Rectal smooth muscle tissue (tissue), 1 donor: Measurements from ENCODE around the gene UNC45B.
A peak's percentile ranks its signal among the peaks of the same experiment; 100 is the strongest.
"Not testable (repeated sequence)": the region's sequence is repeated elsewhere in the genome, so short reads cannot be mapped to it uniquely, and the experiment has no call there.

ENCODE experiments used
- H3K27ac ChIP-seq: one replicate; pipeline ENCODE4 v1.7.0; 2013; ENCODE audit warnings: low read depth, low read length, inconsistent platforms
- H3K27me3 ChIP-seq: one replicate; pipeline ENCODE4 v1.7.0; 2013; ENCODE audit warnings: low read length; ENCODE audit not compliant: control insufficient read depth, insufficient read depth
- H3K36me3 ChIP-seq: one replicate; pipeline ENCODE4 v1.7.0; 2013; ENCODE audit warnings: low read length; ENCODE audit not compliant: control insufficient read depth, insufficient read depth
- H3K4me1 ChIP-seq: one replicate; pipeline ENCODE4 v1.7.0; 2013; ENCODE audit warnings: low read length; ENCODE audit not compliant: control insufficient read depth, insufficient read depth
- H3K4me3 ChIP-seq: one replicate; pipeline ENCODE4 v1.7.0; 2013; ENCODE audit warnings: low read length
- H3K9ac ChIP-seq: one replicate; pipeline ENCODE4 v1.7.0; 2013; ENCODE audit warnings: low read length

The UNC45B gene, protein sequence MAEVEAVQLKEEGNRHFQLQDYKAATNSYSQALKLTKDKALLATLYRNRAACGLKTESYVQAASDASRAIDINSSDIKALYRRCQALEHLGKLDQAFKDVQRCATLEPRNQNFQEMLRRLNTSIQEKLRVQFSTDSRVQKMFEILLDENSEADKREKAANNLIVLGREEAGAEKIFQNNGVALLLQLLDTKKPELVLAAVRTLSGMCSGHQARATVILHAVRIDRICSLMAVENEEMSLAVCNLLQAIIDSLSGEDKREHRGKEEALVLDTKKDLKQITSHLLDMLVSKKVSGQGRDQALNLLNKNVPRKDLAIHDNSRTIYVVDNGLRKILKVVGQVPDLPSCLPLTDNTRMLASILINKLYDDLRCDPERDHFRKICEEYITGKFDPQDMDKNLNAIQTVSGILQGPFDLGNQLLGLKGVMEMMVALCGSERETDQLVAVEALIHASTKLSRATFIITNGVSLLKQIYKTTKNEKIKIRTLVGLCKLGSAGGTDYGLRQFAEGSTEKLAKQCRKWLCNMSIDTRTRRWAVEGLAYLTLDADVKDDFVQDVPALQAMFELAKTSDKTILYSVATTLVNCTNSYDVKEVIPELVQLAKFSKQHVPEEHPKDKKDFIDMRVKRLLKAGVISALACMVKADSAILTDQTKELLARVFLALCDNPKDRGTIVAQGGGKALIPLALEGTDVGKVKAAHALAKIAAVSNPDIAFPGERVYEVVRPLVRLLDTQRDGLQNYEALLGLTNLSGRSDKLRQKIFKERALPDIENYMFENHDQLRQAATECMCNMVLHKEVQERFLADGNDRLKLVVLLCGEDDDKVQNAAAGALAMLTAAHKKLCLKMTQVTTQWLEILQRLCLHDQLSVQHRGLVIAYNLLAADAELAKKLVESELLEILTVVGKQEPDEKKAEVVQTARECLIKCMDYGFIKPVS

DNA sequence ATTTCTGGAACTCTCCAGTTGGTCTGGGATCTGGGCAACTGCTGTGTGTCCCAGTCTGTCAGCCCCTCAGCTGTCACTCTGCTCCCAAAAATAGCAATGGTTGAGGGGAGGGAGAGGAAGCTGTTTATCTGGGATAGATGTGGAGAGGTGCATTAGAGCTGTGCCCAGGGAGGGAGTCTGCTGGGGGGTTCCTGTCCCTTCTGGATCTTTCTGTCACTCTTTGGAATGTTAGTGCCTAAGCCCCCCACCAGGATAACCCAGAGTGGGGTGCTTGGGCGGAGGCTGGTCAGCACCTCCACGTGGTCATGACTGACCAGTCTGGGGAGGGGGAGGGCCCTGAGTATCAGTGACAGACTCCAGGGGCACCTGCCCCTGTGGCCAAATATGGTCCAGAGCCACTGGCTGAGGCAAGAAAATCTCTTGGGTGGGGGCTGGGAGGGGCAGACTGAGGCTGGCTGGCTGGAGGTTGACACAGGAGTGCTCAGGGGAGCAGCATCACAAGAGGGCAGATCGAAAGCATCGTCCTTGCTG lies at the start of gene UNC45B:
TSS of gene UNC45B (plus strand) at position 443 of the 531 bp plus-strand sequence. CDS start 447 bp downstream, outside the sequence.
- H3K4me3 ChIP-seq, result no peak within 1 kb of the TSS
- no peak within 1 kb of the TSS for H3K9ac ChIP-seq
- H3K4me1 ChIP-seq, result no peaks in the 10 kb centered on the region
- no peaks in the 10 kb centered on the region for H3K36me3 ChIP-seq
- H3K27ac ChIP-seq, result no peak within 1 kb of the TSS
- H3K27me3 ChIP-seq, result no peaks in the 10 kb centered on the region

DNA sequence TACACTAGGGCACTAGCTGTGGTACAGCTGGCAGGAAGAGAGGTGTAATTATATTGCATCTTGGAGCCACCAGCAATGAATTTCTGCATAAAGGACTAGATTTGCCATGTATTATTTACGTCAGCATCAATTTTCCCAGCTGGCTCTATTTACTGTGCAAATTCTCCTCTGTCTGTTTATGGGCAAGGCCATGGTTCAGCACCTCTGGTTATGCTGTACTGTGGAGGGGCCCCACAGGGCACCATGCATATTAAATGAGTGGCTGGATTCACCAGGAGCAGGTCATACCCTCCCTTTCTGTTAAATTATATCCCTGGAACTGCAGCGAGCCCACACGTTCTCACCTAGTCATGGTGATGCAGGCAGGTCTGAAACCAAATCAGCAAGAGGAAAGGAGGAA lies 47.7 kb upstream of the UNC45B start:
- no peaks in the 10 kb centered on the region for H3K4me1 ChIP-seq
- H3K27me3 ChIP-seq, result no peaks in the 10 kb centered on the region
- H3K4me3 ChIP-seq, result no peak overlapping the region
- no peak overlapping the region for H3K9ac ChIP-seq
- no peak overlapping the region for H3K27ac ChIP-seq
- peaks cover 10% of the 10 kb centered on the region for H3K36me3 ChIP-seq

DNA sequence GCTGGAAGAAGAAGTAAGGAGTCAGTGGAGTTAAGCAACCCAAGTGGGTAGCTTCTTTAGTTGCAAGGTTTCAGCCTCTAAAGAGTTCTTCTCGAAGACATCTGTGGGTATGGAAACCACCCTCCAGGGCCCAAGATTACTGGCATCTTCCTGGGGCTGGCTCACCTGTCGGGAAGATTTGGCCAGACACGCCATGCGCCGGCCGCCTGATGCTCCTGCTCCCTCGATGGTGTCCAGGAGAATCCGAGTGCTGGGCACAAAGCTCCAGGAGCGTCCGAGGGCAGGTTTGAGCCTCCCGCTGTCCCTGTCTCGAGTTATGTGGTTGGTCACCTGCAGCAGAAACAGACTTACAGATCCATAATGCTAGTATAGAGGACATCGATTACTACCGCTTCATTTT lies 46.6 kb upstream of the UNC45B start:
- Histone ChIP-seq H3K4me1 (no peaks in the 10 kb centered on the region), H3K27ac (no peak overlapping the region), H3K9ac (no peak overlapping the region), H3K36me3 (peaks cover 14% of the 10 kb centered on the region), H3K27me3 (no peaks in the 10 kb centered on the region), H3K4me3 (no peak overlapping the region)

DNA sequence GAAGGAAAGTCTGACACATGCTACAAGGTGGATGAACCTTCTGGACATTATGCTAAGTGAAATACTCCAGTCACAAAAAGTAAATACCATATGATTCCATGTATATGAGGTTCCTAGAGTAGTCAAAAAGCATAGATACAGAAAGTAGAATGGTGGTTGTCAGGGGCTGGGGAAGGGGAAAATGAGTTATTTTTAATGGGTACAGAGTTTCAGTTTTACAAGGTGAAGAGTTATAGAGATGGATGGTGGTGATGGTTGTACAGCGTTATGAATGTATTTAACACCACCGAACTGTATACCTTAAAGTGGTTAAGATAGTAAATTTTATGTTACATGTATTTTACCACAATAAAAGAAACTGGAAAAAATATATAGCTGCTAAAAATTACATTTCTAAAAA lies 45.9 kb upstream of the UNC45B start:
- no peak overlapping the region for H3K4me3 ChIP-seq
- H3K4me1 ChIP-seq, result no peaks in the 10 kb centered on the region
- H3K36me3 ChIP-seq, result peaks cover 15% of the 10 kb centered on the region
- H3K27ac ChIP-seq, result no peak overlapping the region
- no peak overlapping the region for H3K9ac ChIP-seq
- no peaks in the 10 kb centered on the region for H3K27me3 ChIP-seq

DNA sequence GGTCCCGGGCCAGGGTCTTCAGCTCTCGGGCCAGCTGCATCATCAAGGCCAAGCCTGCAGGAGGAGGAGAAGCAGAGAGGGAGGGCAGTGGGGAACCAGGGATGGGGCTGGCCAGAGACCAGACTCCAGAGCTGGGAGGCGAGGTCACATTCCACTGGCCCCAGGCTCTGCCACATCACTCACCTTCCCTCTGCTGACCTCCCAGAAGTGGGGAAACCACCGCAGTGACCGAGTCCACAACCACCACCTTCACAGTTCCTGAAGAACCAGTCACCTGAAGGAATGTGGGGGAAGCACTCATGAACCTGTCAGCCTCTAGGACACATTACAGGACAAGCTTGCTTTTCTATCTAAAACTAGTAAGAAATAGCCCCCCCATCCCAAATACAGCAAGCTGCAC lies 44.3 kb upstream of the UNC45B start:
- H3K4me3 ChIP-seq, result no peak overlapping the region
- peaks cover 15% of the 10 kb centered on the region for H3K36me3 ChIP-seq
- no peaks in the 10 kb centered on the region for H3K27me3 ChIP-seq
- no peaks in the 10 kb centered on the region for H3K4me1 ChIP-seq
- H3K27ac ChIP-seq, result no peak overlapping the region
- no peak overlapping the region for H3K9ac ChIP-seq

DNA sequence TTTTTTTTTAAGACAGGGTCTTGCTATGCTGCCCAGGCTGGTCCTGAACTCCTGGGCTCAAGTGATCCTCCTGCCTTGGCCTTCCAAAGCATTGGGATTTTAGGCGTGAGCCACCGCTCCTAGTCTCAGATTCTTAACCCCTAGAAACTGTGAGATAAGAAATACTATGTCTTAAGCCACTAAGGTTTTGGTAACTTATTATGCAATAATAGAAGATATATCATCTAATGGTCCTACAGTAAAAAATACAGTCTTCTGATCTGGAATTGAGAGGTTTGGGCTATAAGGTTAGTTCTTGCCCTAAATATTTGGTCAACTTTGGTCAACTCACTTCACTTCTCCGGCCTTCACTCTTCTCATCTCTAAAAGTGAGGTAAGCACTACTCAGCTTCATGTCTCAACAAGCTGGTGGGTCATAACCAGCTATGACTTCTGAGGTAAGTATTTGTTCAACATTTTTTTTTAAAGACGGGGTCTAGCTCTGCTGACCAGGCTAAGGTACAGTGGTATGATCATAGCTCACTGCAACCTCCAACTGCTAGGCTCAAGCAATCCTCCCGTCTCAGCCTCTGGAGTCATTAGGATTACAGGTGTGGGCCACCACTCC lies 42.7 kb upstream of the UNC45B start:
- peaks cover 15% of the 10 kb centered on the region for H3K36me3 ChIP-seq
- no peaks in the 10 kb centered on the region for H3K4me1 ChIP-seq
- H3K4me3 ChIP-seq, result no peak overlapping the region
- no peak overlapping the region for H3K27ac ChIP-seq
- H3K27me3 ChIP-seq, result no peaks in the 10 kb centered on the region
- H3K9ac ChIP-seq, result no peak overlapping the region

DNA sequence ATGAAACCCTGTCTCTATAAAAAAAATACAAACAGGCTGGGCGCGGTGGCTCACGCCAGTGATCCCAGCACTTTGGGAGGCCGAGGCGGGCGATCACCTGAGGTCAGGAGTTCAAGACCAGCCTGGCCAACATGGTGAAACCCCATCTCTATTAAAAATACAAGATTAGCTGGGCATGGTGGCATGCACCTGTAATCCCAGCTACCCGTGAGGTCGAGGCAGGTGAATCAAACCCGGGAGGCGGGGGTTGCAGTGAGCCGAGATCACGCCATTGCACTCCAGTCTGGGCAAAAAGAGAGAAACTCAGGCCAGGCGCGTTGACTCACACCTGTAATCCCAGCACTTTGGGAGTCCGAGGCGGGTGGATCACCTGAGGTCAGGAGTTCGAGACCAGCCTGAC lies 36.8 kb upstream of the UNC45B start:
- H3K4me3 ChIP-seq, H3K9ac ChIP-seq, H3K36me3 ChIP-seq, H3K4me1 ChIP-seq, H3K27me3 ChIP-seq, H3K27ac ChIP-seq: not testable (repeated sequence)

DNA sequence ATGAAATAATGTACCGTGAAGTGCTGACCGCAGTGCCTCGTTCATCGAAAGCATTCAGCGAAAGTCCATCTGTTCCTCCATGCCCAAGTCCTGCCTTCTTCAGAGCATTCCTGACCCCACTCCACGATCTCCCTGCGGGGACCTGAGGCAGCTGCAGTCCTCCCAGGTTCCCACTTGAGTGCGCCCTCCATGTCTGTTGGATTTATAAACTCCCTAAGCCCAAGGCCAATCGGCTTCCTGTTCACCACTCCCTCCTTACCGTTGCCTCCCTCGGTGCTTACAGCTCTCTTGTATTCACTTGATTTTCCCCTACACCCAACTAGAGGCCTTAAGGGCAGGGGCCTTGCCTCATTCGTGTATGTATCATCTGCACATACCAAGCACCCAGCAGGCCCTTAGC lies 30.8 kb upstream of the UNC45B start:
- H3K9ac ChIP-seq, result no peak overlapping the region
- H3K4me1 ChIP-seq, result no peaks in the 10 kb centered on the region
- H3K27me3 ChIP-seq, result no peaks in the 10 kb centered on the region
- H3K27ac ChIP-seq, result no peak overlapping the region
- H3K4me3 ChIP-seq, result no peak overlapping the region
- no peaks in the 10 kb centered on the region for H3K36me3 ChIP-seq

DNA sequence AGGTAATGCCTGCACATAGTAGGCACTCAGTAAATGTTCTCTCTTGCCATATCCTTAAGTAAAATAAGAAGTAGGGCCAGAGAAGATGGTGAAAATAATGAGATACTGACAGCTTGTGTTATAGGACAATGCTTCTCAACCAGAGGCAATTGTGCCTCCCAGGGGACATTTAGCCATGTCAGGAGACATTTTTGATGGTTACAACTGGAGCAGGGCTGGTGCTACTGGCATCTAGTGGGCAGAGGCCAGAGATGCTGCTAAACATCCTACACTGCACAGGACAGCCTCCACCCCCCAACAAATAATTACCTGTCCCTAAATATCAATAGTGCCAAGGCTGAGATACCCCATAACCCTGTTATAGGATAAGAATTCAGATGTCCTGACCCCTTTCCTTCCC lies 29.6 kb upstream of the UNC45B start:
- H3K9ac ChIP-seq, result no peak overlapping the region
- H3K27ac ChIP-seq, result no peak overlapping the region
- H3K4me3 ChIP-seq, result no peak overlapping the region
- no peaks in the 10 kb centered on the region for H3K27me3 ChIP-seq
- H3K4me1 ChIP-seq, result no peaks in the 10 kb centered on the region
- H3K36me3 ChIP-seq, result no peaks in the 10 kb centered on the region

DNA sequence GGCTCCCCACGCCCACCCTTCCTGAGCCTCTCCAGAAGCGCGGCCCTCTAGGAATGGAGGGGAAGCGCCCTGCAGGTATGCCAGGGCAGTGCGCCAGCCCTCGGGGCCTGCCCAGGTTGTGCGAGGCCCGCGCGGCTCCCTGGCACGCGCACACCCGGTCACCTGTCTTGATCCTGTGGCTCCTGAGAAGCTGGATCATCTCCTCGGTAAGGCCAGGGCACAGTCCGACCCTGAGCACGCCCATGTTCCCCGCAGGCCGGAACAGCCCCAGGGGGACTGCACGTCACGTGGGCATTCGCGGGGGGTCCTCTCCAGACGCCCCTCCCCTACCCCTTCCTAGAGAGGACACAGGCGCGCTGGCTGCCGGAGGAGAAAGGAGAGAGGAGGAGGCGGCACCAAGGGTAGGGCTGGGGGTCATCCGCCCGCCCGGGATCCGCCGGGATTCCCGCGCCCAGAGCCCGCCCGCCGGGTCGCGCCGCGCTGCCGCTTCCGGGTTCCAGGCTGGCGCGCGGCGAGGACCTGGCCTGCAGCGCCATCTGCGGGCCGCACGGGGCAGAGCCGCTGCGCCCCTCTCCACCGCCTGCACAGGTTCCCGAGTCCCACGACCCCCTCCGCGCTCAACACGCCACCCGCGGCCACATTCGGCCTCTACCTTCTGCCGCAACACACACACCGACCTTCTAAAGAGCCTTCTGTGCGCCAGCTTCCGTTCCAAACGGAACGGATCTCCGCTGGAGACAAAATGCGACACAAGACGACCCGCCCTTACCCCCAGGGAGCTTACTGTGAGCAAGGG lies 28.0 kb upstream of the UNC45B start, which contains the start of gene RAD51D:
TSS of gene RAD51D (minus strand) at position 491 of the 796 bp plus-strand sequence. CDS start at position 244, 247 bp downstream.
- no peaks in the 10 kb centered on the region for H3K27me3 ChIP-seq
- H3K4me3 ChIP-seq, result peak within 1 kb of the TSS; percentile 79
- no peaks in the 10 kb centered on the region for H3K36me3 ChIP-seq
- peak within 1 kb of the TSS; percentile 67 for H3K27ac ChIP-seq
- peak within 1 kb of the TSS; percentile 49 for H3K9ac ChIP-seq
- H3K4me1 ChIP-seq, result no peaks in the 10 kb centered on the region

DNA sequence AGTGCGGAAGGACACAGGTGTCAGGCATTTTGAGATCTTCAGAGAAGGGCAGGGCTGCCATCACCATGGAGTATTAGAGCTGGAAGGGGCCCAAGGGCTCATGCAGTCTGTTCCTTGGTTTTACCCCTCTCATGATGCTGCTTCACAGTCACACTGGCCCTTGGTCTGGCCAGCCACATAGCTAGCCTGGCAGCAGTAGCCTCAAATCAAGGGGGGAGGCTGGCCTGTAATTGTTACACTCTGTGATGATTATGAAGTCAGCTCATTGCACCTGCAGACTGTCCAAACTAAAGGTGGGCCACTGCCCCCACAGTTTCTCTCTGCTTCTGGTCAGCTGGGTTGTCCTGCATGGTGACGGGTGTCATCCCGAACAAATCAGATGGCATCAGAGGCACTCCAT lies 26.3 kb upstream of the UNC45B start, which contains the start of gene FNDC8:
TSS of gene FNDC8 (plus strand) at position 301 of the 400 bp plus-strand sequence. CDS start at position 380, 79 bp downstream.
- Histone ChIP-seq H3K27me3 (no peaks in the 10 kb centered on the region), H3K27ac (no peak within 1 kb of the TSS), H3K36me3 (no peaks in the 10 kb centered on the region), H3K9ac (no peak within 1 kb of the TSS), H3K4me1 (no peaks in the 10 kb centered on the region), H3K4me3 (no peak within 1 kb of the TSS)
